Stimulated activated CD4-positive, alpha-beta T cell treated with anti-CD3 and anti-CD28 coated beads, Interleukin-4, amount 100 ng/mL, for 24 hours (primary cell): ENCODE data around the gene AHCY.
"Not testable (repeated sequence)": the region's sequence is repeated elsewhere in the genome, so short reads cannot be mapped to it uniquely, and the experiment has no call there.

Source experiments
- DNase-seq: peaks from one replicate; pipeline ENCODE4 v3.0.0-alpha.2; 2020

AHCY gene

GRCh38 chr20:34252431-34253086, 50.6 kb downstream of the AHCY start:
- not testable (repeated sequence) for DNase-seq

GRCh38 chr20:34251619-34252018, 51.5 kb downstream of the AHCY start:
- DNase-seq = no peak

GRCh38 chr20:34250005-34250404, 53.1 kb downstream of the AHCY start:
- DNase-seq = no peak

- no peak for DNase-seq
Observed at GRCh38 chr20:34249291-34249690, 53.9 kb downstream of the AHCY start.

DNA sequence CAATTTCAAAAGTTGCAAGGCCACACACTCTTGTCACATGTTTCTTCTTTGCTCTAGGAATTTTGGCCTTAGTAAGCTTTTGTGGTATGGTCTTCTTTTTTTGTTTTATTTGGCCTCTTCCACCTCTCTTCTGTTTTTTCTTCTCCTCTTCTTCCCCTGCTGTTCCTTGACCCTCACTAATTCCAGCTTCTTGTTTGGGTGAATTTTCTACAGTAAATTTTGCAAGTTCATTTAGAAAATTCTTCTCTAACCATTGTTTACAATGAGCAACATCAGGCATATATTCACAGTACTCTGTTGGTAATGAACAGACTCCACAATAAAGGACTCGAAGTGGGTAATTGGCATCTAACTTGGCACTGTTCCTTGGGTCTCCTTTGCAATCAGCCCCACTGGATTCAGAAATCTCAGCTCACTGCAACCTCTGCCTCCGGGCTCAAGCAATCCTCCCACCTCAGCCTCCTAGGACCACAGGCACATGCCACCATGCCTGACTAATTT, 57.0 kb downstream of the AHCY start:
- DNase-seq = no peak

- DNase-seq = no peak
Observed at GRCh38 chr20:34243377-34243776, 59.8 kb downstream of the AHCY start.

GRCh38 chr20:34242879-34243278, 60.3 kb downstream of the AHCY start:
- no peak for DNase-seq

- DNase-seq = not testable (repeated sequence)
Observed at GRCh38 chr20:34242015-34242414, 61.1 kb downstream of the AHCY start.

GRCh38 chr20:34240693-34241615, 62.2 kb downstream of the AHCY start, which contains the start of gene ASIP:
ASIP (plus strand) TSS chr20:34241423; CDS start chr20:34260375, 18,952 bp downstream.
- no peak for DNase-seq

GRCh38 chr20:34240121-34240520, 63.0 kb downstream of the AHCY start:
- DNase-seq = no peak

- DNase-seq = no peak
Observed at GRCh38 chr20:34237942-34238341, 65.2 kb downstream of the AHCY start.

DNA sequence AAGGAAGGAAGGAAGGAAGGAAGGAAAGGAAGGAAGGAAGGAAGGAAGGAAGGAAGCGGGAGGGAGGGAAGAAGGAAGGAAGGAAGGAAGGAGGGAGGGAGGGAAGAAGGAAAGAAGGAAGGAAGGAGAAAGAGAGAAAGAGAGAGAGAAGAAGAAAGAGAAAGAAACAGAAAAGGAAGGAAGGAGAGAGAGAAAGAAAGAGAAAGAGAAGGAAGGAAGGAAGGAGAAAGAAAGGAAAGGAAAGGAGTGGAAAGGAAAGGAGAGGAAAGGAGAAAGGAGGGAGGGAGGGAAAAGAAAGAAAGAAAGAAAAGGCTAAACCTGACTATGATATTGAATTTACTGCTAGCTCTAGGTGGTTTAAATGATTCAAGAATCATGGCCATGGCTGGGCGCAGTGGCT, 67.3 kb downstream of the AHCY start:
- DNase-seq = no peak

GRCh38 chr20:34233687-34234086, 69.5 kb downstream of the AHCY start:
- DNase-seq = no peak

GRCh38 chr20:34232494-34233087, 70.6 kb downstream of the AHCY start:
- no peak for DNase-seq

- DNase-seq = no peak
Observed at GRCh38 chr20:34231634-34232033, 71.5 kb downstream of the AHCY start.
